HEK293 (cell line): Measurements from ENCODE around the gene SNRNP27.

Experiments
- ATF2 ChIP-seq: fragments of 450-650 bp; formaldehyde crosslinking; IDR thresholded peaks from 2 replicates; pipeline ENCODE4 v1.5.1; 2016; ENCODE audit warnings: missing biosample characterization, missing genetic modification characterization, low read depth
- OSR2 ChIP-seq: fragments of 450-650 bp; formaldehyde crosslinking; IDR thresholded peaks from 2 replicates; pipeline ENCODE4 v1.5.1; 2016; ENCODE audit warnings: missing biosample characterization, missing genetic modification characterization
- PATZ1 ChIP-seq: fragments of 450-650 bp; formaldehyde crosslinking; IDR thresholded peaks from 2 replicates; pipeline ENCODE4 v1.5.1; 2016; ENCODE audit warnings: missing biosample characterization, missing genetic modification characterization
- PRDM1 ChIP-seq: fragments of 450-650 bp; formaldehyde crosslinking; IDR thresholded peaks from 2 replicates; pipeline ENCODE4; 2016; ENCODE audit warnings: missing biosample characterization, missing genetic modification characterization
- SCRT2 ChIP-seq: fragments of 450-650 bp; formaldehyde crosslinking; IDR thresholded peaks from 2 replicates; pipeline ENCODE4 v1.5.1; 2016; ENCODE audit warnings: missing biosample characterization, missing genetic modification characterization
- YY2 ChIP-seq: fragments of 450-650 bp; formaldehyde crosslinking; IDR thresholded peaks from 2 replicates; pipeline ENCODE4 v1.5.1; 2016; ENCODE audit warnings: missing biosample characterization, missing genetic modification characterization
- ZFHX2 ChIP-seq: fragments of 450-650 bp; formaldehyde crosslinking; conservative IDR thresholded peaks from 2 replicates; pipeline ENCODE4 v1.5.1; 2016; ENCODE audit warnings: missing biosample characterization, missing genetic modification characterization
- ZIC2 ChIP-seq: fragments of 450-650 bp; formaldehyde crosslinking; IDR thresholded peaks from 2 replicates; pipeline ENCODE4 v1.5.1; 2016; ENCODE audit warnings: missing biosample characterization, missing genetic modification characterization
- ZNF132 ChIP-seq: fragments of 450-650 bp; formaldehyde crosslinking; IDR thresholded peaks from 2 replicates; pipeline ENCODE4 v1.5.1; 2017; ENCODE audit warnings: missing biosample characterization, missing genetic modification characterization, borderline replicate concordance
- ZNF148 ChIP-seq: fragments of 450-650 bp; formaldehyde crosslinking; IDR thresholded peaks from 2 replicates; pipeline ENCODE4 v1.5.0; 2017; ENCODE audit warnings: missing biosample characterization, missing genetic modification characterization, borderline replicate concordance
- ZNF19 ChIP-seq: fragments of 450-650 bp; formaldehyde crosslinking; IDR thresholded peaks from 2 replicates; pipeline ENCODE4; 2016; ENCODE audit warnings: missing biosample characterization, missing genetic modification characterization, low read depth
- ZNF23 ChIP-seq: fragments of 450-650 bp; formaldehyde crosslinking; IDR thresholded peaks from 2 replicates; pipeline ENCODE4 v1.5.1; 2016; ENCODE audit warnings: missing biosample characterization, missing genetic modification characterization, borderline replicate concordance
- ZNF324 ChIP-seq: fragments of 450-650 bp; formaldehyde crosslinking; IDR thresholded peaks from 2 replicates; pipeline ENCODE4 v1.5.1; 2016; ENCODE audit warnings: missing biosample characterization, missing genetic modification characterization
- ZNF394 ChIP-seq: fragments of 450-650 bp; formaldehyde crosslinking; IDR thresholded peaks from 2 replicates; pipeline ENCODE4 v1.5.1; 2016; ENCODE audit warnings: missing biosample characterization, missing genetic modification characterization, mild to moderate bottlenecking, moderate library complexity, borderline replicate concordance
- ZNF398 ChIP-seq: fragments of 450-650 bp; formaldehyde crosslinking; IDR thresholded peaks from 2 replicates; pipeline ENCODE4 v1.5.1; 2017; ENCODE audit warnings: missing biosample characterization, missing genetic modification characterization
- ZNF404 ChIP-seq: fragments of 450-650 bp; formaldehyde crosslinking; IDR thresholded peaks from 2 replicates; pipeline ENCODE4 v1.5.1; 2017; ENCODE audit warnings: missing biosample characterization, missing genetic modification characterization
- ZNF529 ChIP-seq: fragments of 450-650 bp; formaldehyde crosslinking; IDR thresholded peaks from 2 replicates; pipeline ENCODE4 v1.5.1; 2017; ENCODE audit warnings: missing genetic modification characterization, missing biosample characterization; ENCODE audit not compliant: insufficient replicate concordance
- ZNF585B ChIP-seq: fragments of 450-650 bp; formaldehyde crosslinking; IDR thresholded peaks from 2 replicates; pipeline ENCODE4 v1.5.1; 2016; ENCODE audit warnings: missing biosample characterization, missing genetic modification characterization
- ZNF600 ChIP-seq: fragments of 450-650 bp; formaldehyde crosslinking; IDR thresholded peaks from 2 replicates; pipeline ENCODE4 v1.5.1; 2016; ENCODE audit warnings: missing biosample characterization, missing genetic modification characterization
- ZNF677 ChIP-seq: fragments of 450-650 bp; IDR thresholded peaks from 2 replicates; pipeline ENCODE4 v1.5.0; 2018; ENCODE audit warnings: missing biosample characterization, mild to moderate bottlenecking, missing genetic modification characterization, moderate library complexity
- ZNF76 ChIP-seq: fragments of 450-650 bp; formaldehyde crosslinking; IDR thresholded peaks from 2 replicates; pipeline ENCODE4; 2016; ENCODE audit warnings: low read depth, missing biosample characterization, missing genetic modification characterization, borderline replicate concordance
- ZNF785 ChIP-seq: fragments of 450-650 bp; formaldehyde crosslinking; IDR thresholded peaks from 2 replicates; pipeline ENCODE4 v1.5.1; 2016; ENCODE audit warnings: missing biosample characterization, missing genetic modification characterization
- ZSCAN16 ChIP-seq: fragments of 450-650 bp; formaldehyde crosslinking; IDR thresholded peaks from 2 replicates; pipeline ENCODE4 v1.5.1; 2016; ENCODE audit warnings: missing biosample characterization, missing genetic modification characterization
- ZSCAN18 ChIP-seq: fragments of 450-650 bp; formaldehyde crosslinking; IDR thresholded peaks from 2 replicates; pipeline ENCODE4 v1.5.1; 2016; ENCODE audit warnings: missing biosample characterization, missing genetic modification characterization
- ZSCAN5A ChIP-seq: fragments of 450-650 bp; formaldehyde crosslinking; IDR thresholded peaks from 2 replicates; pipeline ENCODE4 v1.5.1; 2016; ENCODE audit warnings: missing biosample characterization, missing genetic modification characterization

Gene SNRNP27

GRCh38 chr2:69893684-69894551 is at the start of gene SNRNP27 (continued):
- TF ChIP-seq ZNF148 (no peak), ZNF19 (tag by site-specific recombination) (no peak), ZNF677 (tag by site-specific recombination) (no peak), ZNF398 (no peak), YY2 (tag by site-specific recombination) (0 out of 2 replicates have a peak, but pooled peaks have one; percentile 42), ZFHX2 (no peak), ZSCAN18 (tag by site-specific recombination) (no peak), PATZ1 (tag by site-specific recombination) (peak; percentile 42; the same call in 1 of the 2 replicates), ZNF23 (no peak), ZNF394 (peak; percentile 34; the same call in 1 of the 2 replicates), SCRT2 (tag by site-specific recombination) (0 out of 2 replicates have a peak, but pooled peaks have one; percentile 26), OSR2 (tag by site-specific recombination) (no peak), ZNF76 (peak; percentile 30; the same call in 1 of the 2 replicates), ZNF404 (tag by site-specific recombination) (no peak), ZNF600 (tag by site-specific recombination) (no peak), ZNF785 (tag by site-specific recombination) (no peak), ZSCAN16 (tag by site-specific recombination) (no peak), ATF2 (tag by site-specific recombination) (no peak), ZNF585B (tag by site-specific recombination) (no peak), ZNF529 (tag by site-specific recombination) (no peak), ZIC2 (tag by site-specific recombination) (no peak), PRDM1 (tag by site-specific recombination) (no peak), ZNF132 (tag by site-specific recombination) (no peak), ZNF324 (tag by site-specific recombination) (peak; percentile 71; the same call in 1 of the 2 replicates), ZSCAN5A (tag by site-specific recombination) (no peak)
